HCT116 (cell line): ENCODE measurements around the gene CTBP2.

Source experiments
- CEBPB ChIP-seq: IDR thresholded peaks from 2 replicates; pipeline ENCODE4 v1.6.1; 2012; ENCODE audit warnings: low read depth
- CTCF ChIP-seq, 3 experiments: fragments of 200-600 bp in 1 of 3; sonication (generic) in 1 of 3; IDR thresholded peaks in 2 of 3; conservative IDR thresholded peaks in 1 of 3; 2 replicates each; pipeline ENCODE4 v1.5.1; 2012 to 2017; ENCODE audit warnings: low read depth in 2 of 3, low read length in 2 of 3, antibody characterized with exemption in 1 of 3, borderline replicate concordance in 1 of 3, control low read depth in 1 of 3, mild to moderate bottlenecking in 1 of 3, mixed read lengths in 1 of 3, mixed run types in 1 of 3, moderate library complexity in 1 of 3; ENCODE audit not compliant: insufficient read depth in 1 of 3
- ELF1 ChIP-seq: IDR thresholded peaks from 2 replicates; pipeline ENCODE4 v1.6.1; 2012; ENCODE audit warnings: low read depth, borderline replicate concordance
- EZH2 ChIP-seq: fragments of 200-600 bp; sonication (generic); IDR thresholded peaks from 2 replicates; pipeline ENCODE4 v1.6.1; 2017; ENCODE audit warnings: antibody characterized with exemption, mixed run types
- MAX ChIP-seq: IDR thresholded peaks from 2 replicates; pipeline ENCODE4 v1.6.1; 2012
- POLR2A ChIP-seq: IDR thresholded peaks from 2 replicates; pipeline ENCODE4 v1.7.0; 2011; ENCODE audit warnings: borderline replicate concordance; ENCODE audit not compliant: insufficient read depth, insufficient read length; ENCODE audit errors: extremely low read depth
- RAD21 ChIP-seq: IDR thresholded peaks from 2 replicates; pipeline ENCODE4 v1.6.1; 2012; ENCODE audit warnings: low read depth, mild to moderate bottlenecking
- SIN3A ChIP-seq: IDR thresholded peaks from 2 replicates; pipeline ENCODE4 v1.6.1; 2012; ENCODE audit warnings: low read depth
- SP1 ChIP-seq: IDR thresholded peaks from 2 replicates; pipeline ENCODE4 v1.6.1; 2012; ENCODE audit warnings: low read depth
- TCF7L2 ChIP-seq: IDR thresholded peaks from 2 replicates; pipeline ENCODE4 v1.7.0; 2011; ENCODE audit warnings: borderline replicate concordance, inconsistent platforms; ENCODE audit not compliant: insufficient read depth, insufficient read length; ENCODE audit errors: extremely low read depth
- ZBTB33 ChIP-seq: IDR thresholded peaks from 2 replicates; pipeline ENCODE4 v1.6.1; 2011; ENCODE audit warnings: mild to moderate bottlenecking, low read length, moderate library complexity; ENCODE audit not compliant: insufficient replicate concordance; ENCODE audit errors: extremely low read depth
- ZFX ChIP-seq: fragments of 450-650 bp; IDR thresholded peaks from 2 replicates; pipeline ENCODE4 v1.6.1; 2017
- ZNF274 ChIP-seq: fragments of 200-500 bp; sonication (Bioruptor generic); IDR thresholded peaks from 2 replicates; pipeline ENCODE4 v1.6.1; 2014; ENCODE audit warnings: mild to moderate bottlenecking, low read depth, low read length, inconsistent platforms

GRCh38 chr10:125140151-125140550 is 20.2 kb downstream of the CTBP2 start:
- TF ChIP-seq CTCF (IDR thresholded peaks at IDR 0.05 in 2 of 3, conservative IDR thresholded peaks at IDR 0.05 in 1 of 3; ENCODE audit: borderline replicate concordance in 1 of 3, insufficient read depth in 1 of 3, low read depth in 2 of 3, low read length in 2 of 3): no peak
- TF ChIP-seq CEBPB: no peak
- no peak for TF ChIP-seq ZNF274
- no peak for TF ChIP-seq SP1
- no peak for TF ChIP-seq ZFX
- no peak for TF ChIP-seq ZBTB33
- no peak for TF ChIP-seq POLR2A
- TF ChIP-seq RAD21: no peak
- no peak for TF ChIP-seq TCF7L2
- TF ChIP-seq MAX: no peak
- no peak for TF ChIP-seq SIN3A
- no peak for TF ChIP-seq EZH2
- TF ChIP-seq ELF1: no peak
